ENCODE data around the gene PRMT2.
A peak's percentile ranks its signal among the peaks of the same experiment; 100 is the strongest.
"Not testable (repeated sequence)": the region's sequence is repeated elsewhere in the genome, so short reads cannot be mapped to it uniquely, and the experiment has no call there.

The PRMT2 gene

GRCh38 chr21:46626975-46627501 lies 8.4 kb upstream of the PRMT2 start:
- Histone ChIP-seq H3K9ac (ENCODE audit: low read length) (no peak overlapping the region), H3K18ac (ENCODE audit: low read length) (no peak overlapping the region), H3K4me3 (ENCODE audit: low read depth, low read length) (no peak overlapping the region), H3K4ac (ENCODE audit: low read depth, low read length) (no peak overlapping the region), H3K27me3 (ENCODE audit: insufficient read depth, low read length) (no peaks in the 10 kb centered on the region), H4K12ac (ENCODE audit: low read depth, low read length) (no peak overlapping the region), H3K79me1 (ENCODE audit: low read length) (no peaks in the 10 kb centered on the region), H2BK5ac (ENCODE audit: low read depth, low read length, poor library complexity) (no peak overlapping the region), H4K91ac (ENCODE audit: low read depth, low read length) (no peak overlapping the region), H3K27ac (ENCODE audit: low read depth, low read length) (no peak overlapping the region), H4K8ac (ENCODE audit: low read depth, low read length) (no peak overlapping the region), H2AFZ (ENCODE audit: insufficient read depth, low read length, poor library complexity) (no peak overlapping the region), H3K9me3 (ENCODE audit: insufficient read depth, low read depth, low read length) (peaks cover 17% of the 10 kb centered on the region), H2BK120ac (ENCODE audit: insufficient read depth, low read length, poor library complexity) (no peak overlapping the region), H3K36me3 (ENCODE audit: control insufficient read depth in 1 of 2, insufficient read depth in 2 of 2, low read length in 2 of 2) (no peaks in the 10 kb centered on the region), H3K23ac (ENCODE audit: low read length) (no peak overlapping the region), H2BK12ac (ENCODE audit: low read length) (no peak overlapping the region), H3K4me2 (ENCODE audit: low read length) (no peak overlapping the region), H2AK5ac (ENCODE audit: low read length) (no peak overlapping the region), H3K79me2 (ENCODE audit: control insufficient read depth, insufficient read depth, low read length, poor library complexity) (no peaks in the 10 kb centered on the region), H3K4me1 (ENCODE audit: control insufficient read depth in 1 of 2, insufficient read depth in 2 of 2, low read length in 2 of 2) (no peaks in the 10 kb centered on the region), H3K14ac (ENCODE audit: low read length) (no peak overlapping the region)
- no CpG with 5 or more reads among the region's 6 CpGs for WGBS (ENCODE audit: extremely low coverage, insufficient coverage, insufficient read length)
- DNase-seq = peak in 1 of 2 donors; percentile 38

DNA sequence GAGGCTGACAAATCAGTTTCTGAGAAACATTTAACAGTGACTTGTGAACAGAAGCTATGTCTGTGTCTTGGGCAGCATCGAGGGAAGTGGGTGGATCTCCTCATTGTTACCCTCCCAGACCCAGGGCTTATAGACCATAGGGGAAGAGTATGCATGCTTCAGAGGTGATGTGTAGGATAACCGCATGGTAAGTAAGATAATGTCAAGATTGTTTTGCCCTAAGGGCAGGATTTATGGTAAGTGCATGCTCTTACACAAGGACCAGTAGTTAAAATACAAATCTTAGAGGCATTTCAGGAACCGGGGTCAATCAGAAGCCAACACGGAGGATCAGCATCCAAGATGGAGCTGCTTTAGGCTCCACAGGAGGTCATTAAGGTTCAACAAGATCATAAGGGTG lies 7.7 kb upstream of the PRMT2 start:
- peak; percentile 76 to 95 for DNase-seq
- Histone ChIP-seq H3K4me1 (ENCODE audit: control insufficient read depth in 1 of 2, insufficient read depth in 2 of 2, low read length in 2 of 2) (no peaks in the 10 kb centered on the region), H4K8ac (ENCODE audit: low read depth, low read length) (no peak overlapping the region), H3K4me2 (ENCODE audit: low read length) (no peak overlapping the region), H2BK5ac (ENCODE audit: low read depth, low read length, poor library complexity) (no peak overlapping the region), H3K79me2 (ENCODE audit: control insufficient read depth, insufficient read depth, low read length, poor library complexity) (no peaks in the 10 kb centered on the region), H3K9me3 (ENCODE audit: insufficient read depth, low read depth, low read length) (peaks cover 17% of the 10 kb centered on the region), H2BK12ac (ENCODE audit: low read length) (no peak overlapping the region), H4K91ac (ENCODE audit: low read depth, low read length) (no peak overlapping the region), H2AFZ (ENCODE audit: insufficient read depth, low read length, poor library complexity) (no peak overlapping the region), H3K9ac (ENCODE audit: low read length) (no peak overlapping the region), H3K36me3 (ENCODE audit: control insufficient read depth in 1 of 2, insufficient read depth in 2 of 2, low read length in 2 of 2) (no peaks in the 10 kb centered on the region), H3K79me1 (ENCODE audit: low read length) (no peaks in the 10 kb centered on the region), H4K12ac (ENCODE audit: low read depth, low read length) (no peak overlapping the region), H3K27me3 (ENCODE audit: insufficient read depth, low read length) (no peaks in the 10 kb centered on the region), H3K4me3 (ENCODE audit: low read depth, low read length) (no peak overlapping the region), H3K27ac (ENCODE audit: low read depth, low read length) (no peak overlapping the region), H2AK5ac (ENCODE audit: low read length) (no peak overlapping the region), H2BK120ac (ENCODE audit: insufficient read depth, low read length, poor library complexity) (no peak overlapping the region), H3K18ac (ENCODE audit: low read length) (no peak overlapping the region), H3K4ac (ENCODE audit: low read depth, low read length) (no peak overlapping the region), H3K23ac (ENCODE audit: low read length) (no peak overlapping the region), H3K14ac (ENCODE audit: low read length) (no peak overlapping the region)
- WGBS (ENCODE audit: extremely low coverage, insufficient coverage, insufficient read length) = no CpG with 5 or more reads among the region's 4 CpGs

GRCh38 chr21:46628868-46629267 lies 6.6 kb upstream of the PRMT2 start:
- Histone ChIP-seq H3K4me1 (ENCODE audit: control insufficient read depth in 1 of 2, insufficient read depth in 2 of 2, low read length in 2 of 2) (no peaks in the 10 kb centered on the region), H3K4ac (ENCODE audit: low read depth, low read length) (no peak overlapping the region), H2BK5ac (ENCODE audit: low read depth, low read length, poor library complexity) (no peak overlapping the region), H3K9me3 (ENCODE audit: insufficient read depth, low read depth, low read length) (peaks cover 17% of the 10 kb centered on the region), H2BK12ac (ENCODE audit: low read length) (no peak overlapping the region), H2BK120ac (ENCODE audit: insufficient read depth, low read length, poor library complexity) (no peak overlapping the region), H4K91ac (ENCODE audit: low read depth, low read length) (no peak overlapping the region), H3K27ac (ENCODE audit: low read depth, low read length) (no peak overlapping the region), H3K79me1 (ENCODE audit: low read length) (no peaks in the 10 kb centered on the region), H3K79me2 (ENCODE audit: control insufficient read depth, insufficient read depth, low read length, poor library complexity) (no peaks in the 10 kb centered on the region), H4K8ac (ENCODE audit: low read depth, low read length) (no peak overlapping the region), H3K18ac (ENCODE audit: low read length) (no peak overlapping the region), H3K4me3 (ENCODE audit: low read depth, low read length) (no peak overlapping the region), H4K12ac (ENCODE audit: low read depth, low read length) (no peak overlapping the region), H3K9ac (ENCODE audit: low read length) (no peak overlapping the region), H3K27me3 (ENCODE audit: insufficient read depth, low read length) (no peaks in the 10 kb centered on the region), H2AFZ (ENCODE audit: insufficient read depth, low read length, poor library complexity) (no peak overlapping the region), H3K4me2 (ENCODE audit: low read length) (no peak overlapping the region), H3K14ac (ENCODE audit: low read length) (no peak overlapping the region), H3K23ac (ENCODE audit: low read length) (no peak overlapping the region), H3K36me3 (ENCODE audit: control insufficient read depth in 1 of 2, insufficient read depth in 2 of 2, low read length in 2 of 2) (no peaks in the 10 kb centered on the region), H2AK5ac (ENCODE audit: low read length) (no peak overlapping the region)
- no CpG with 5 or more reads among the region's 6 CpGs for WGBS (ENCODE audit: extremely low coverage, insufficient coverage, insufficient read length)
- DNase-seq = no peak

DNA sequence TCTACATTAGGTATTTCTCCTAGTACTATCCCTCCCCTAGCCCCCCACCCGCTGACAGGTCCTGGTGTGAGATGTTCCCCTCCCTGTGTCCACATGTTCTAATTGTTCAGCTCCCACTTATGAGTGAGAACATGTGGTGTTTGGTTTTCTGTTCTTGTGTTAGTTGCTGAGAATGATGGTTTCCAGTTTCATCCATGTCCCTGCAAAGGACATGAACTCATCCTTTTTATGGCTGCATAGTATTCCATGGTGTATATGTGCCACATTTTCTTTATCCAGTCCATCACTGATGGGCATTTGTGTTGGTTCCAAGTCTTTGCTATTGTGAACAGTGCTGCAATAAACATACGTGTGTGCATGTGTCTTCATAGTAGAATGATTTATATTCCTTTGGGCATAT lies 4.6 kb upstream of the PRMT2 start:
- H2BK5ac ChIP-seq (ENCODE audit: low read depth, low read length, poor library complexity); H3K9ac ChIP-seq (ENCODE audit: low read length); H2BK12ac ChIP-seq (ENCODE audit: low read length); H3K4me3 ChIP-seq (ENCODE audit: low read depth, low read length); H3K79me1 ChIP-seq (ENCODE audit: low read length); H2AK5ac ChIP-seq (ENCODE audit: low read length); H3K4me1 ChIP-seq (ENCODE audit: control insufficient read depth in 1 of 2, insufficient read depth in 2 of 2, low read length in 2 of 2); H3K36me3 ChIP-seq (ENCODE audit: control insufficient read depth in 1 of 2, insufficient read depth in 2 of 2, low read length in 2 of 2); H4K91ac ChIP-seq (ENCODE audit: low read depth, low read length); DNase-seq; H3K14ac ChIP-seq (ENCODE audit: low read length); H3K27me3 ChIP-seq (ENCODE audit: insufficient read depth, low read length); H3K9me3 ChIP-seq (ENCODE audit: insufficient read depth, low read depth, low read length); H3K4ac ChIP-seq (ENCODE audit: low read depth, low read length); H2AFZ ChIP-seq (ENCODE audit: insufficient read depth, low read length, poor library complexity); H3K23ac ChIP-seq (ENCODE audit: low read length); H2BK120ac ChIP-seq (ENCODE audit: insufficient read depth, low read length, poor library complexity); H3K27ac ChIP-seq (ENCODE audit: low read depth, low read length); H4K8ac ChIP-seq (ENCODE audit: low read depth, low read length); H4K12ac ChIP-seq (ENCODE audit: low read depth, low read length); H3K4me2 ChIP-seq (ENCODE audit: low read length); H3K79me2 ChIP-seq (ENCODE audit: control insufficient read depth, insufficient read depth, low read length, poor library complexity); H3K18ac ChIP-seq (ENCODE audit: low read length): not testable (repeated sequence)
- no CpG with 5 or more reads among the region's 2 CpGs for WGBS (ENCODE audit: extremely low coverage, insufficient coverage, insufficient read length)
